ENCODE data around the gene DCAF15. TPM values are rescaled to one million over a fixed set of nuclear protein-coding genes. Genes with fewer than 3 reads are reported as not detected.

The DCAF15 gene
- total RNA-seq, 4 donors from 2014 or later = 15.8 to 64.4 (median 31.4) TPM

DNA sequence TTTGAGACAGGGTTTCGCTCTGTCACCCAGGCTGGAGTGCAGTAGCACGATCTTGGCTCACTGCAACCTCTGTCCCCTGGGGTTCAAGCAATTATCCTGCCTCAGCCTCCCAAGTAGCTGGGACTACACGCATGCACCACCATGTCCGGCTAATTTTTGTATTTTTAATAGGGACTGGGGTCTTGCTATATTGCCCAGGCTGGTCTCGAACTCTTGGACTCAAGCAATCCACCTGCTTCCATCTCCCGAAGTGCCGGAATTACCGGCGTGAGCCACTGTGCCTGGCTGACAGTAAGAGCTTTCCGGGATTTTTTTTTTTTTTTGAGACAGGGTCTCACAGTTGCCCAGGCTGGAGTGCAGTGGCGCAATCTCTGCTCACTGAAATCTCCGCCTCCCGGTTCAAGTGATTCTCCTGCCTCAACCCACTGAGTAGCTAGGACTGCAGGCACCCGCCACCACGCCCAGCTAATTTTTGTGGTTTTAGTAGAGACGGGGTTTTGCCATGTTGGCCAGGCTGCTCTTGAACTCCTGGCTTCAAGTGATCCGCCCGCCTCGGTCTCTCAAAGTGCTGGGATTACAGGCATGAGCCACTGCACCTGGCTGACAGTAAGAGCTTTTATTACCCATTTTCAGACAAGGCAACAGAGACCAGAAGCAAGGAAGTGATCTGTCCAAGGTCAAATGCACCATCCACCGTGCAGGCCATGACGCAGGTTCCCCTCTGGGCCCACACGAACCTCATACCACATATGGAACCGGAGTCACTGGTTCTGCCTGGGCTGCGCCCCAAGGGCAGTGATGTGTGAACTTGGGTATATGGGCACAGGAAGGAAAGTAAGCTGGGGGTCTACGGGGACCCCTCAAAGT, 32.8 kb downstream of the DCAF15 start:
- Histone ChIP-seq H3K27me3 (no peaks in the 10 kb centered on the region), H3K36me3 (peaks cover 0 to 19% (median 0%) of the 10 kb centered on the region in 3 donors), H3K9me3 (no peaks in the 10 kb centered on the region), H3K4me3 (no peak overlapping the region), H3K27ac (peak overlapping the region in 3 of 4 donors; percentile 91 to 96 (median 96)), H3K4me1 (peaks cover 0 to 64% (median 30%) of the 10 kb centered on the region in 4 donors)
- TF ChIP-seq POLR2A (IDR thresholded peaks at IDR 0.05) = no peak
- TF ChIP-seq, protein P1, sequence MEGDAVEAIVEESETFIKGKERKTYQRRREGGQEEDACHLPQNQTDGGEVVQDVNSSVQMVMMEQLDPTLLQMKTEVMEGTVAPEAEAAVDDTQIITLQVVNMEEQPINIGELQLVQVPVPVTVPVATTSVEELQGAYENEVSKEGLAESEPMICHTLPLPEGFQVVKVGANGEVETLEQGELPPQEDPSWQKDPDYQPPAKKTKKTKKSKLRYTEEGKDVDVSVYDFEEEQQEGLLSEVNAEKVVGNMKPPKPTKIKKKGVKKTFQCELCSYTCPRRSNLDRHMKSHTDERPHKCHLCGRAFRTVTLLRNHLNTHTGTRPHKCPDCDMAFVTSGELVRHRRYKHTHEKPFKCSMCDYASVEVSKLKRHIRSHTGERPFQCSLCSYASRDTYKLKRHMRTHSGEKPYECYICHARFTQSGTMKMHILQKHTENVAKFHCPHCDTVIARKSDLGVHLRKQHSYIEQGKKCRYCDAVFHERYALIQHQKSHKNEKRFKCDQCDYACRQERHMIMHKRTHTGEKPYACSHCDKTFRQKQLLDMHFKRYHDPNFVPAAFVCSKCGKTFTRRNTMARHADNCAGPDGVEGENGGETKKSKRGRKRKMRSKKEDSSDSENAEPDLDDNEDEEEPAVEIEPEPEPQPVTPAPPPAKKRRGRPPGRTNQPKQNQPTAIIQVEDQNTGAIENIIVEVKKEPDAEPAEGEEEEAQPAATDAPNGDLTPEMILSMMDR (IDR thresholded peaks at IDR 0.05) = no peak
- peak in 2 of 3 donors; percentile 81 for DNase-seq

DNA sequence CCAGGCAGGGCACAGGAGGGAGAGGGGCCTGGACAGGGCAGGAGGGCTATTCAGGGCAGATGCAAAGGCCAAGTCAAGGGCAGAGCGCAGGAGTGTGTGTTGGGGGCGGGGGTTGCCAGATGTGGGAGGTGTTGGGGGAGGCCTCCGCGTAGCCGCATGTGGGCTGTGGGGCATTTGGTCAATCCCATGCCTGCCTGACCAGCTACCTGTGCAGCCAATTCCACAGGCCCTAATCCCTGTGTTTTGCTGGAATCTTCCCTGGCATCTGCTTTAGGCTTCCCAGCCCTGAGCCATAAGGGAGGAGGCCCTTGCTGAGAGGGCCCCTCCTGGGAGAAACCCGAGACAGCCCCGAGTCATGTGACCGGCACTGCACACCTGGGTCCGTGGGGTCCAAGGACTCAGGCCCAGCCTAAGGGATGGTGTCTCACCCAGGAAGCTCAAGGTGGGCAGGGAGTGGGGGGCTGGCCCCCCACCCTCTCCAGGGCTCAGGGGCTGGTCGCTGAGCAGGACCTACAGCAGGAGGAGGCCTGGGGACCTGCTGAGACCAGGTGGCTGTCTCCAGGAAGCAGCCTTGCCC, 33.5 kb downstream of the DCAF15 start:
- Histone ChIP-seq H3K27ac (peak overlapping the region; percentile 86 to 96 (median 94)), H3K27me3 (no peaks in the 10 kb centered on the region), H3K4me1 (peaks cover 0 to 64% (median 30%) of the 10 kb centered on the region in 4 donors), H3K9me3 (no peaks in the 10 kb centered on the region), H3K4me3 (peak overlapping the region in 3 of 4 donors; percentile 15 to 26 (median 16)), H3K36me3 (peaks cover 0 to 20% (median 0%) of the 10 kb centered on the region in 3 donors)
- TF ChIP-seq, protein P1 (IDR thresholded peaks at IDR 0.05) = no peak
- peak in 1 of 3 donors; percentile 55 for DNase-seq

DNA sequence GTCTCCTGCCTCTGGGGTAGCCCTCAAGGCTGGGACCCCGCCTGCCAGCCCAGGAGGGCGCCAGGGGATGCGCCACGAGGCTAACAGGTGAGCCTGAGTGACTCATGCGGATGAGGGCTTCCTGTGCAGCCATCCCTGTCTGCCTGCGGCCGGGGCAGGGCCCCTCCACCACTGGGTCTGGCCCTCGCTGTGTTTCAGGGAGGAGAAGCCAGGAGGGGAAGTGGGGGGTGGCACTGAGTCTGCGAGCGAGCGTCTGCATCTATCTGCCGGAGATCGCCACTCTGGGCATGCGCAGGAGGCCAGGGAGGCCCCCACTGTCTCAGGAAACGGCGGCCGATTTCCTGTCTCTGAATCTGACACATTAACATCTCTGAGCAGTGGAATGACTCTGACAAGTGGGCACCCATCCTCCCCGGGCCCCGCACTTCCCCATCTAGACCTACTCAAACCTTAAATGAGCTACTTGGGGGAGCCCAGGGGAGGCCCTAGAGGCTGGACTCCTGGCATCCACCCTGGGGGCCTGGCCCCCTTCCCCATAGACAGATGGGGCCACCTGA, 34.1 kb downstream of the DCAF15 start:
- H3K4me1 ChIP-seq = peaks cover 0 to 64% (median 30%) of the 10 kb centered on the region in 4 donors
- no peaks in the 10 kb centered on the region for H3K9me3 ChIP-seq
- H3K27me3 ChIP-seq = no peaks in the 10 kb centered on the region
- peaks cover 0 to 26% (median 0%) of the 10 kb centered on the region in 3 donors for H3K36me3 ChIP-seq
- peak overlapping the region in 3 of 4 donors; percentile 15 to 26 (median 16) for H3K4me3 ChIP-seq
- peak; percentile 77 to 99 (median 98) for DNase-seq
- H3K27ac ChIP-seq = peak overlapping the region; percentile 86 to 96 (median 94)
- TF ChIP-seq, protein P1 (IDR thresholded peaks at IDR 0.05) = no peak
- peak in 1 of 2 donors; percentile 28 for TF ChIP-seq POLR2A (IDR thresholded peaks at IDR 0.05)

DNA sequence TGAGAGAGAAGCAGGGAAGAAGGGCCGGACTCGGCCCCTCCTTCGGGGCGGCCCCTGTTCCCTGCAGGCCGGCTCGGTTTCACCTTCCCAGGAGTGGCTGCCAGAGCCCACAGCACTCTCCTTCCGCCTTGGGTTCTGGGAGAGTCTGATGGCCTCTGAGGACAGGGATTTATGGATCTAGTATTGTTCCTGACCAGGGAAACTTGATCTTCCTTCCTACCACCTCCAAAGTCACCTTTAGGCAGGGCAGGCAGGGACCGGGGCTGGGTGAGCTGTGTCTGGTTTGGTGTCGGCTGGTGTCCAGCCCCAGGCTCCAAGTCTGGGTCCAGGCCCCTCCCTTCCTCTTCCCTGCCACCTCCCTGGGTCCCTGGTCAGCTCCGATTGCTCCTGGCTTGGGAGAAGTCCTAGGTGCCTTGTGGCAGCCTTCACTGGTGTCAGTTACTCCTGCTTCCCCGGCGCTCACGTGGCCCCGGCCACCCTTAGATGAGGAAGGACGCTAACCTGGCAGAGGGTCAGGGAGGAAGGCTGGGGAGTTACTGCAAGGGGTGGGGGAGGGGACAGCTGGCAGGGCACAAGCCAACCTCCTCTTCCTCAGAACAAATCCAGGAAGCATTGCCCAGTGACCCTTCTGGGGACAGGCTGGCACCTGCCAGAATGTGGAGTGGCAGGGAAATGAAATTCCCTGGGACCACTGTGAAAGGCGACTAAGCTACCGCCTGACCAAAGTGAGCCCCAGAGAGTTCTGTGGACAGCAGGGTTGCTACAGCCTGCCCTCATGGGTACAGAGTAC, 35.0 kb downstream of the DCAF15 start:
- Histone ChIP-seq H3K9me3 (no peaks in the 10 kb centered on the region), H3K27ac (peak overlapping the region; percentile 86 to 96 (median 94)), H3K4me1 (peaks cover 0 to 58% (median 26%) of the 10 kb centered on the region in 4 donors), H3K27me3 (no peaks in the 10 kb centered on the region), H3K4me3 (peak overlapping the region in 2 of 4 donors; percentile 16 to 26), H3K36me3 (peaks cover 0 to 30% (median 0%) of the 10 kb centered on the region in 3 donors)
- no peak for DNase-seq
- TF ChIP-seq, protein P1 (IDR thresholded peaks at IDR 0.05) = no peak
- TF ChIP-seq POLR2A (IDR thresholded peaks at IDR 0.05) = no peak

DNA sequence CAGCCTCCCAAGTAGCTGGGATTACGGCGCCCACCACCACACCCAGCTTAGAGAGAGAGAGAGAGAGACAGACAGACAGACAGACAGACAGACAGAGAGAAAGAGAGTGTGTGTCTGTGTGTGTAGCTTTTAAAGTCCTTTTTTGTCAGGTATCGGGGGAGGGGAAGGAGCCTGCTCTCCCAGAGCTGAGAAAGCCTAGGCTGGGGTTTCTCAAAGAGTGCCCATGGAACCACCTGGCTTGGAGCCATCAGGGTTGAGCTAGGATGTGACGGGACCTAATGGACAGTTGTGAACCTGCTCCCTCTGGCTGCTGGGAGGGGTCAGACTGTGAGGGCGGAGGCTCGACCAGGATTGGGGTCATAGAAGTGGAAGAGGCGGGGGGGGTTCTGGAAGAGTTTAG, 37.2 kb downstream of the DCAF15 start:
- H3K4me1 ChIP-seq = peaks cover 0 to 38% (median 21%) of the 10 kb centered on the region in 4 donors
- TF ChIP-seq, protein P1 (IDR thresholded peaks at IDR 0.05) = no peak
- no peak for TF ChIP-seq POLR2A (IDR thresholded peaks at IDR 0.05)
- no peak overlapping the region for H3K4me3 ChIP-seq
- H3K27ac ChIP-seq = no peak overlapping the region
- peaks cover 0 to 33% (median 0%) of the 10 kb centered on the region in 3 donors for H3K36me3 ChIP-seq
- no peaks in the 10 kb centered on the region for H3K9me3 ChIP-seq
- H3K27me3 ChIP-seq = no peaks in the 10 kb centered on the region
- no peak for DNase-seq
